Gastroesophageal sphincter (tissue), 4 donors: ENCODE data around the gene FUT4. TPM values are rescaled to one million over a fixed set of nuclear protein-coding genes. Genes with fewer than 3 reads are reported as not detected.

Experiments used
- ATAC-seq: fragments of 150-250 bp; one replicate; pipeline ENCODE4 v1.9.1; 2016; ENCODE audit warnings: mild to moderate bottlenecking, moderate library complexity
- H3K27ac ChIP-seq, 4 donors: fragments of 200-600 bp; sonication (generic) in 3 of 4; 1 replicate in 3 of 4; 2 replicates in 1 of 4; pipeline ENCODE4 v1.5.1; 2016 to 2019
- H3K27me3 ChIP-seq: fragments of 200-600 bp; sonication (generic); one replicate; pipeline ENCODE4 v1.5.1; 2019
- H3K36me3 ChIP-seq, 2 donors: fragments of 200-600 bp; sonication (generic); one replicate each; pipeline ENCODE4 v1.5.1; 2019; ENCODE audit warnings: control low read depth in 1 of 2
- H3K4me1 ChIP-seq, 3 donors: fragments of 200-600 bp; sonication (generic); 1 replicate in 2 of 3; 2 replicates in 1 of 3; pipeline ENCODE4 v1.5.1; 2016 to 2019; ENCODE audit warnings: control low read depth in 2 of 3
- H3K4me3 ChIP-seq, 2 donors: fragments of 200-600 bp; sonication (generic); one replicate each; pipeline ENCODE4 v1.5.1; 2019; ENCODE audit warnings: mild to moderate bottlenecking in 1 of 2, moderate library complexity in 1 of 2
- H3K9me3 ChIP-seq, 3 donors: fragments of 200-600 bp; sonication (generic); one replicate each; pipeline ENCODE4 v1.5.1; 2017 to 2019; ENCODE audit warnings: control low read depth in 2 of 3
- CTCF ChIP-seq, 4 experiments: fragments of 200-600 bp in 2 of 4; fragments of 450-650 bp in 2 of 4; sonication (generic) in 1 of 4; IDR thresholded peaks; one replicate each; pipeline ENCODE4 v1.5.1; 2017 to 2019; ENCODE audit warnings: antibody characterized with exemption in 4 of 4, mild to moderate bottlenecking in 2 of 4, moderate library complexity in 2 of 4
- EP300 ChIP-seq: sonication (generic); formaldehyde crosslinking; IDR thresholded peaks from one replicate; pipeline ENCODE4 v1.6.1; 2017; ENCODE audit warnings: antibody characterized with exemption, mild to moderate bottlenecking
- POLR2A ChIP-seq, 2 donors: fragments of 450-650 bp; IDR thresholded peaks; one replicate each; pipeline ENCODE4 v1.6.1; 2017; ENCODE audit warnings: antibody characterized with exemption in 2 of 2, mild to moderate bottlenecking in 2 of 2, moderate library complexity in 1 of 2
- POLR2AphosphoS5 ChIP-seq: sonication (generic); formaldehyde crosslinking; IDR thresholded peaks from one replicate; pipeline ENCODE4 v1.6.1; 2017; ENCODE audit warnings: antibody characterized with exemption
- WGBS, 2 donors: methylation state at CpG; one replicate each; pipeline ENCODE4 v1.1.5; 2018; ENCODE audit warnings: low coverage in 1 of 2; 5-methylcytosine and 5-hydroxymethylcytosine counted together
- total RNA-seq, 4 donors: library from RNA; depleted of rRNA; stranded (reverse); fragments of >200 nt; gene quantifications; one replicate each; pipeline ENCODE4 v1.1.0, GENCODE V29; 2016

The FUT4 gene
- total RNA-seq, 4 donors from 2014 or later = 5.2 to 7.8 (median 7.6) TPM

GRCh38 chr11:94539420-94539819, 4.3 kb upstream of the FUT4 start:
- Histone ChIP-seq H3K27ac (no peak overlapping the region), H3K4me3 (no peak overlapping the region), H3K9me3 (no peaks in the 10 kb centered on the region), H3K27me3 (peaks cover 12% of the 10 kb centered on the region), H3K4me1 (peaks cover 0 to 21% (median 4%) of the 10 kb centered on the region in 3 donors), H3K36me3 (no peaks in the 10 kb centered on the region)
- 83 to 100% methylated on average over 1 of the region's 1 CpG for WGBS, 2 donors
- no peak for TF ChIP-seq EP300
- TF ChIP-seq POLR2A (IDR thresholded peaks at IDR 0.05) = no peak
- TF ChIP-seq CTCF (IDR thresholded peaks at IDR 0.05) = no peak
- TF ChIP-seq POLR2AphosphoS5 = no peak
- ATAC-seq = no peak

GRCh38 chr11:94544646-94545263, 1.0 kb downstream of the FUT4 start:
- Histone ChIP-seq H3K4me3 (peak overlapping the region; percentile 59 to 87), H3K36me3 (no peaks in the 10 kb centered on the region), H3K9me3 (no peaks in the 10 kb centered on the region), H3K27me3 (no peaks in the 10 kb centered on the region), H3K27ac (peak overlapping the region; percentile 89 to 99 (median 98)), H3K4me1 (peaks cover 0 to 65% (median 24%) of the 10 kb centered on the region in 3 donors)
- TF ChIP-seq POLR2AphosphoS5 (no peak), EP300 (no peak), CTCF (IDR thresholded peaks at IDR 0.05) (peak in 1 of 4 experiments; percentile 24)
- no CpG with 5 or more reads among the region's 59 CpGs for WGBS, 2 donors
- peak; percentile 1 for ATAC-seq

- WGBS, 2 donors = 75 to 80% methylated on average over 1 to 11 of the region's 54 CpGs
- H3K4me1 ChIP-seq = peaks cover 0 to 66% (median 24%) of the 10 kb centered on the region in 3 donors
- H3K9me3 ChIP-seq = no peaks in the 10 kb centered on the region
- H3K4me3 ChIP-seq = peak overlapping the region; percentile 59 to 87
- no peaks in the 10 kb centered on the region for H3K36me3 ChIP-seq
- peak overlapping the region in 3 of 4 donors; percentile 98 to 99 (median 99) for H3K27ac ChIP-seq
- H3K27me3 ChIP-seq = no peaks in the 10 kb centered on the region
- no peak for TF ChIP-seq EP300
- no peak for ATAC-seq
Observed at GRCh38 chr11:94545264-94546161, 1.8 kb downstream of the FUT4 start.

GRCh38 chr11:94546162-94546470, 2.4 kb downstream of the FUT4 start:
- Histone ChIP-seq H3K4me3 (peak overlapping the region in 1 of 2 donors; percentile 87), H3K36me3 (no peaks in the 10 kb centered on the region), H3K4me1 (peaks cover 0 to 66% (median 24%) of the 10 kb centered on the region in 3 donors), H3K27me3 (no peaks in the 10 kb centered on the region), H3K27ac (no peak overlapping the region), H3K9me3 (no peaks in the 10 kb centered on the region)
- TF ChIP-seq POLR2AphosphoS5 = no peak
- TF ChIP-seq CTCF (IDR thresholded peaks at IDR 0.05) = no peak
- no peak for TF ChIP-seq EP300
- no peak for TF ChIP-seq POLR2A (IDR thresholded peaks at IDR 0.05)
- ATAC-seq = no peak
- WGBS, 2 donors = 80 to 83% methylated on average over 1 of the region's 2 CpGs

DNA sequence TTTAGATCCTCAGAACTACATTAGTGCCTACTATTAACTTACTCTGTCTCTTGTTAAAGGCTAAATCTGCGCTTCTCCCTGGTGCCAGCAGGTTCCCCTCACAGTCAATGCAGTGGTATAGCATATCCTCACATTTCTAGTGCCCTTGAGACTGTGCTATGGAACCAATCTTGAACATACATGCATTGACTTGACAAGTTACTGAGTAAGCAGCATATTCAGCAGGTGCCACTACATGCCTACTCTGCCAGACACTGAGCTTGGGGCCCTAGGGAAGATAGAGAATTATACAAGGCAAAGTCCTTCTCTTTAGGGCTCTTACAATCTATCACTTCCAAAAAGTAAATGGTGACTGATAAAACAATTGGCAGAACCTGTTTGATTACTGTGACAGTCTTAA, 3.2 kb downstream of the FUT4 start:
- WGBS, 2 donors = 83 to 87% methylated on average over 1 of the region's 1 CpG
- H3K4me3 ChIP-seq = peak overlapping the region in 1 of 2 donors; percentile 87

More for the DNA sequence above, 3.2 kb downstream of the FUT4 start:
- no peak for ATAC-seq
- TF ChIP-seq POLR2A (IDR thresholded peaks at IDR 0.05) = no peak
- TF ChIP-seq EP300 = no peak
- no peak for TF ChIP-seq CTCF (IDR thresholded peaks at IDR 0.05)
- TF ChIP-seq POLR2AphosphoS5 = no peak
- Histone ChIP-seq H3K9me3 (no peaks in the 10 kb centered on the region), H3K36me3 (no peaks in the 10 kb centered on the region), H3K27me3 (no peaks in the 10 kb centered on the region), H3K4me1 (peaks cover 0 to 66% (median 24%) of the 10 kb centered on the region in 3 donors), H3K27ac (no peak overlapping the region)
